Caco-2 (cell line): Measurements from ENCODE around the gene LUC7L. TPM values are rescaled to one million over a fixed set of nuclear protein-coding genes. Genes with fewer than 3 reads are reported as not detected.

Experiments
- BruUV-seq: library from RNA; stranded (reverse); fragments of 400-500 nt; replicated peaks from 2 replicates; lab custom pipeline; 2021; lab: Mats Ljungman, UMichigan
- CTCF ChIA-PET: fragments of 300-600 bp; sonication (Branson Sonifier 250); formaldehyde crosslinking; loops from one replicate; lab custom pipeline; 2022; ENCODE audit warnings: antibody characterized with exemption; lab: Charles Lee
- POLR2A ChIA-PET: fragments of 300-600 bp; sonication (Branson Sonifier 250); formaldehyde crosslinking; loops from one replicate; lab custom pipeline; 2022; ENCODE audit warnings: antibody characterized with exemption; lab: Charles Lee
- DNase-seq, 2 experiments: peaks; one replicate each; pipeline versions ENCODE4 v3.0.0 to v3.0.0-alpha.2; 2020 to 2022
- H3K27me3 ChIP-seq: replicated peaks from 2 replicates; pipeline ENCODE4 v1.6.0; 2011; ENCODE audit warnings: low read length; ENCODE audit not compliant: control insufficient read depth, insufficient read depth
- H3K36me3 ChIP-seq: 2 replicates; pipeline ENCODE4 v1.5.1; 2011; ENCODE audit warnings: low read length; ENCODE audit not compliant: control insufficient read depth, insufficient read depth
- H3K4me1 ChIP-seq: fragments of 250-450 bp; sonication (Bioruptor Pico); 2 replicates; pipeline ENCODE4 v1.5.1; 2020; ENCODE audit warnings: mild to moderate bottlenecking
- H3K4me3 ChIP-seq: 2 replicates; pipeline ENCODE4 v1.5.1; 2011; ENCODE audit warnings: low read depth, mild to moderate bottlenecking, control low read depth, low read length
- H3K9me3 ChIP-seq: fragments of 250-450 bp; sonication (Bioruptor Pico); 2 replicates; pipeline ENCODE4 v1.5.1; 2020; ENCODE audit warnings: mild to moderate bottlenecking, moderate library complexity
- H3K27ac Mint-ChIP-seq: one replicate; pipeline ENCODE4 v1.8.0; 2022; ENCODE audit warnings: mixed read lengths; ENCODE audit not compliant: unreplicated experiment
- H3K27me3 Mint-ChIP-seq: one replicate; pipeline ENCODE4 v1.8.0; 2022; ENCODE audit warnings: mixed read lengths; ENCODE audit not compliant: insufficient read depth, unreplicated experiment
- H3K36me3 Mint-ChIP-seq: one replicate; pipeline ENCODE4 v1.8.0; 2022; ENCODE audit warnings: mild to moderate bottlenecking, mixed read lengths; ENCODE audit not compliant: insufficient read depth, unreplicated experiment
- H3K4me1 Mint-ChIP-seq: one replicate; pipeline ENCODE4 v1.8.0; 2022; ENCODE audit warnings: low read depth, mixed read lengths; ENCODE audit not compliant: unreplicated experiment
- H3K4me3 Mint-ChIP-seq: one replicate; pipeline ENCODE4 v1.8.0; 2022; ENCODE audit warnings: mild to moderate bottlenecking, moderate library complexity, mixed read lengths; ENCODE audit not compliant: unreplicated experiment
- H3K9me3 Mint-ChIP-seq: one replicate; pipeline ENCODE4 v1.8.0; 2022; ENCODE audit warnings: mixed read lengths; ENCODE audit not compliant: unreplicated experiment
- CTCF ChIP-seq, 2 experiments: fragments of 200-600 bp in 1 of 2; IDR thresholded peaks; 1 replicate in 1 of 2; 2 replicates in 1 of 2; pipeline versions ENCODE4 v1.5.1 to v1.8.0; 2011 to 2022; ENCODE audit warnings: antibody characterized with exemption in 1 of 2, control low read depth in 1 of 2, inconsistent platforms in 1 of 2, low read depth in 1 of 2, low read length in 1 of 2, mild to moderate bottlenecking in 1 of 2, moderate library complexity in 1 of 2; ENCODE audit not compliant: insufficient read depth in 1 of 2, severe bottlenecking in 1 of 2, unreplicated experiment in 1 of 2
- intact Hi-C: fragments of 100-400 bp; cut with micrococcal nuclease; formaldehyde crosslinking; loops from one replicate; pipeline ENCODE4 v1.10.0; 2022; ENCODE audit not compliant: unreplicated experiment
- total RNA-seq: library from RNA; stranded (reverse); gene quantifications from 2 replicates; pipeline ENCODE4 v1.2.3, GENCODE V29; 2022

Gene LUC7L
- total RNA-seq, 1 experiment from 2014 or later = 80.7 TPM

- H3K4me1 ChIP-seq = 0 out of 2 replicates have a peak, but pooled peaks cover 5% of the 10 kb centered on the region
- ChIA-PET POLR2A (no interaction called here), CTCF (no interaction called here)
- no peak overlapping the region for H3K4me3 ChIP-seq
- BruUV-seq = no TSS peak
- peaks cover 5% of the 10 kb centered on the region for H3K4me1 Mint-ChIP-seq
- no peaks in the 10 kb centered on the region for H3K27me3 Mint-ChIP-seq
- no peak overlapping the region for H3K4me3 Mint-ChIP-seq
- DNase-seq = no peak
- H3K36me3 ChIP-seq = no peaks in the 10 kb centered on the region
- intact Hi-C loops = no loop called here
- no peaks in the 10 kb centered on the region for H3K9me3 ChIP-seq
- no peaks in the 10 kb centered on the region for H3K9me3 Mint-ChIP-seq
- H3K36me3 Mint-ChIP-seq = peaks cover 8% of the 10 kb centered on the region
- no peaks in the 10 kb centered on the region; the same call in 1 of the 2 replicates for H3K27me3 ChIP-seq
- no peak overlapping the region for H3K27ac Mint-ChIP-seq
- no peak for TF ChIP-seq CTCF (IDR thresholded peaks at IDR 0.05; ENCODE audit: insufficient read depth in 1 of 2, low read depth in 1 of 2, low read length in 1 of 2, severe bottlenecking in 1 of 2, unreplicated experiment in 1 of 2)
Observed at GRCh38 chr16:143047-143446, 86.2 kb downstream of the LUC7L start.

- Mint-ChIP-seq H3K27me3 (no peaks in the 10 kb centered on the region), H3K4me3 (no peak overlapping the region), H3K27ac (no peak overlapping the region), H3K4me1 (peaks cover 5% of the 10 kb centered on the region), H3K9me3 (no peaks in the 10 kb centered on the region), H3K36me3 (peaks cover 12% of the 10 kb centered on the region)
- Histone ChIP-seq H3K9me3 (no peaks in the 10 kb centered on the region), H3K36me3 (no peaks in the 10 kb centered on the region), H3K27me3 (no peaks in the 10 kb centered on the region; the same call in 1 of the 2 replicates), H3K4me3 (no peak overlapping the region), H3K4me1 (0 out of 2 replicates have a peak, but pooled peaks cover 5% of the 10 kb centered on the region)
- no peak for DNase-seq
- ChIA-PET CTCF (no interaction called here), POLR2A (no interaction called here)
- no TSS peak for BruUV-seq
- no peak for TF ChIP-seq CTCF (IDR thresholded peaks at IDR 0.05; ENCODE audit: insufficient read depth in 1 of 2, low read depth in 1 of 2, low read length in 1 of 2, severe bottlenecking in 1 of 2, unreplicated experiment in 1 of 2)
- intact Hi-C loops = no loop called here
Observed at GRCh38 chr16:142405-142967, 86.8 kb downstream of the LUC7L start.

- no peak overlapping the region for H3K4me3 Mint-ChIP-seq
- Histone ChIP-seq H3K9me3 (no peaks in the 10 kb centered on the region), H3K36me3 (no peaks in the 10 kb centered on the region), H3K4me1 (no peaks in the 10 kb centered on the region), H3K27me3 (no peaks in the 10 kb centered on the region; the same call in 1 of the 2 replicates), H3K4me3 (no peak overlapping the region)
- POLR2A ChIA-PET = no interaction called here
- H3K4me1 Mint-ChIP-seq = no peaks in the 10 kb centered on the region
- no peak overlapping the region for H3K27ac Mint-ChIP-seq
- no peak for TF ChIP-seq CTCF (IDR thresholded peaks at IDR 0.05; ENCODE audit: insufficient read depth in 1 of 2, low read depth in 1 of 2, low read length in 1 of 2, severe bottlenecking in 1 of 2, unreplicated experiment in 1 of 2)
- H3K27me3 Mint-ChIP-seq = no peaks in the 10 kb centered on the region
- no peak for DNase-seq
- no TSS peak for BruUV-seq
- peaks cover 12% of the 10 kb centered on the region for H3K36me3 Mint-ChIP-seq
- CTCF ChIA-PET = no interaction called here
- intact Hi-C loops = no loop called here
- no peaks in the 10 kb centered on the region for H3K9me3 Mint-ChIP-seq
Observed at GRCh38 chr16:140175-140857, 88.9 kb downstream of the LUC7L start.

Other genes starting within 250 kb of the LUC7L start
- 29.3 and 32.4 TPM in 2 replicates for gene POLR3K, start 175.8 kb downstream of the LUC7L start, total RNA-seq
- gene SNRNP25, start 175.6 kb downstream of the LUC7L start, total RNA-seq = 57.1 and 60.7 TPM in 2 replicates
- gene RHBDF1, start 156.8 kb downstream of the LUC7L start, total RNA-seq = 62.3 and 65.8 TPM in 2 replicates
- gene MPG, start 151.2 kb downstream of the LUC7L start, total RNA-seq = 39.1 and 41.1 TPM in 2 replicates
- gene NPRL3, start 90.8 kb downstream of the LUC7L start, total RNA-seq = 47.2 and 54.0 TPM in 2 replicates
- not detected in 2 replicates for gene HBZ, start 76.8 kb downstream of the LUC7L start, total RNA-seq
- not detected in 2 replicates for gene HBM, start 63.5 kb downstream of the LUC7L start, total RNA-seq
- 2.1 TPM in 1 of 2 replicates, not detected in the other for gene HBA2, start 56.6 kb downstream of the LUC7L start, total RNA-seq
- gene HBA1, start 52.8 kb downstream of the LUC7L start, total RNA-seq = 3.6 and 8.6 TPM in 2 replicates
- gene HBQ1, start 49.0 kb downstream of the LUC7L start, total RNA-seq = 7.0 and 9.2 TPM in 2 replicates
- 71.7 and 77.7 TPM in 2 replicates for gene FAM234A, start 5.4 kb upstream of the LUC7L start, total RNA-seq
- gene RGS11, start 46.5 kb upstream of the LUC7L start, total RNA-seq = 5.3 and 8.9 TPM in 2 replicates
- 1.9 and 2.1 TPM in 2 replicates for gene ARHGDIG, start 51.1 kb upstream of the LUC7L start, total RNA-seq
- gene PDIA2, start 53.7 kb upstream of the LUC7L start, total RNA-seq = 0.28 and 0.41 TPM in 2 replicates
- gene AXIN1, start 123.3 kb upstream of the LUC7L start, total RNA-seq = 29.7 and 34.5 TPM in 2 replicates
- gene MRPL28, start 141.1 kb upstream of the LUC7L start, total RNA-seq = 82.4 and 91.2 TPM in 2 replicates
- gene PGAP6, start 152.5 kb upstream of the LUC7L start, total RNA-seq = 85.5 and 87.1 TPM in 2 replicates
- gene NME4, start 167.8 kb upstream of the LUC7L start, total RNA-seq = 140 and 150 TPM in 2 replicates
- gene DECR2, start 172.4 kb upstream of the LUC7L start, total RNA-seq = 50.2 and 52.6 TPM in 2 replicates
- gene RAB11FIP3, start 196.2 kb upstream of the LUC7L start, total RNA-seq = 31.3 and 35.8 TPM in 2 replicates